OCI-LY1 (cell line): ENCODE data around the gene TULP3.

ENCODE experiments used
- EZH2 ChIP-seq: fragments of 200-600 bp; sonication (generic), shearing (Covaris generic); IDR thresholded peaks from 2 replicates; pipeline ENCODE4 v1.8.0; 2017; ENCODE audit warnings: borderline replicate concordance, mixed run types, mild to moderate bottlenecking, antibody characterized with exemption, low read length, moderate library complexity, mixed read lengths
- TF ChIP-seq, protein P1 (sequence below): fragments of 200-600 bp; sonication (generic), shearing (Covaris generic); IDR thresholded peaks from 2 replicates; pipeline ENCODE4 v1.5.1; 2017; ENCODE audit warnings: mild to moderate bottlenecking, antibody characterized with exemption, low read length, moderate library complexity, mixed read lengths

GRCh38 chr12:2930865-2931264 is 40.2 kb downstream of the TULP3 start:
- TF ChIP-seq, protein P1, sequence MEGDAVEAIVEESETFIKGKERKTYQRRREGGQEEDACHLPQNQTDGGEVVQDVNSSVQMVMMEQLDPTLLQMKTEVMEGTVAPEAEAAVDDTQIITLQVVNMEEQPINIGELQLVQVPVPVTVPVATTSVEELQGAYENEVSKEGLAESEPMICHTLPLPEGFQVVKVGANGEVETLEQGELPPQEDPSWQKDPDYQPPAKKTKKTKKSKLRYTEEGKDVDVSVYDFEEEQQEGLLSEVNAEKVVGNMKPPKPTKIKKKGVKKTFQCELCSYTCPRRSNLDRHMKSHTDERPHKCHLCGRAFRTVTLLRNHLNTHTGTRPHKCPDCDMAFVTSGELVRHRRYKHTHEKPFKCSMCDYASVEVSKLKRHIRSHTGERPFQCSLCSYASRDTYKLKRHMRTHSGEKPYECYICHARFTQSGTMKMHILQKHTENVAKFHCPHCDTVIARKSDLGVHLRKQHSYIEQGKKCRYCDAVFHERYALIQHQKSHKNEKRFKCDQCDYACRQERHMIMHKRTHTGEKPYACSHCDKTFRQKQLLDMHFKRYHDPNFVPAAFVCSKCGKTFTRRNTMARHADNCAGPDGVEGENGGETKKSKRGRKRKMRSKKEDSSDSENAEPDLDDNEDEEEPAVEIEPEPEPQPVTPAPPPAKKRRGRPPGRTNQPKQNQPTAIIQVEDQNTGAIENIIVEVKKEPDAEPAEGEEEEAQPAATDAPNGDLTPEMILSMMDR: no peak
- TF ChIP-seq EZH2: no peak
